HG02870 (cell line): Measurements from ENCODE around the gene DRD2.
"Not testable (repeated sequence)": the region's sequence is repeated elsewhere in the genome, so short reads cannot be mapped to it uniquely, and the experiment has no call there.

ENCODE experiments used
- ATAC-seq: cut with Tn5 transposase; IDR thresholded peaks from one replicate; pipeline ENCODE4 v1.9.1; 2021; ENCODE audit warnings: mild to moderate bottlenecking, moderate library complexity; ENCODE audit not compliant: unreplicated experiment

The DRD2 gene

DNA sequence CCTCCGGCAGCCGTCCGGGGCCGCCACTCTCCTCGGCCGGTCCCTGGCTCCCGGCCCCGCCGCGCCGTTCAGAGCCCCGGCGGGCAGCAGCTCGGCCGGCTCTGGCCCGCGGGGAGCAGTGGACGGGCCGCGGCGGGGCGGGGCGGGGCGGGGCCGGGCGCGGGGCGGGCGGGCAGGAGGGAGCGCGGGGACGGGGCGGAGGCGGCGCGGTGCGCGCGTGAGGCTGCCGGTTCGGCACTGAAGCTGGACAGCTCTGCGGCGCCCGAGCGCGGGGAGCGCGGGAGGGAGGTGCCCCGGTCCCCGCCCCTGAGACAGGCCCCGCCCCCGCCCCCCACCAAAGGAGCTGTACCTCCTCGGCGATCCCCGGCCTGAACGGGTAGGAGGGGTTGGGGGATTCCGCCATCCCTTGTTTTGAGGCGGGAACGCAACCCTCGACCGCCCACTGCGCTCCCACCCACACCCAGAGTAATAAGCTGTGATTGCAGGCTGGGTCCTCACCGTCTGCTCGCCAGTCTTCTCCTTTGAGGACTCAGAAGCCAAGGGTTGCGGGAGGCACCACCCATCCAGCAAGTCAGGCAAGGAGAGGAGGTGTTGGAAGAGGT is at the start of gene DRD2:
TSS of gene DRD2 (minus strand) at position 239 of the 602 bp plus-strand sequence. CDS start 50,747 bp downstream, outside the sequence.
- ATAC-seq, result no peak

DNA sequence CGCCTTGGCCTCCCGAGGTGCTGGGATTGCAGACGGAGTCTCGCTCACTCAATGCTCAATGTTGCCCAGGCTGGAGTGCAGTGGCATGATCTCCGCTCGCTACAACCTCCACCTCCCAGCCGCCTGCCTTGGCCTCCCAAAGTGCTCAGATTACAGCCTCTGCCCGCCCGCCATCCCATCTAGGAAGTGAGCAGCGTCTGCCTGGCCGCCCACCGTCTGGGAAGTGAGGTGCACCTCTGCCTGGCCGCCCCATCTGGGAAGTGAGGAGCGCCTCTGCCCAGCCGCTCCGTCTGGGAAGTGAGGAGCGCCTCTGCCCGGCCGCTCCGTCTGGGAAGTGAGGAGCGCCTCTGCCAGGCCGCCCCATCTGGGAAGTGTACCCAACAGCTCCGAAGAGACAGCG is 48.7 kb upstream of the DRD2 start:
- ATAC-seq, result not testable (repeated sequence)

DNA sequence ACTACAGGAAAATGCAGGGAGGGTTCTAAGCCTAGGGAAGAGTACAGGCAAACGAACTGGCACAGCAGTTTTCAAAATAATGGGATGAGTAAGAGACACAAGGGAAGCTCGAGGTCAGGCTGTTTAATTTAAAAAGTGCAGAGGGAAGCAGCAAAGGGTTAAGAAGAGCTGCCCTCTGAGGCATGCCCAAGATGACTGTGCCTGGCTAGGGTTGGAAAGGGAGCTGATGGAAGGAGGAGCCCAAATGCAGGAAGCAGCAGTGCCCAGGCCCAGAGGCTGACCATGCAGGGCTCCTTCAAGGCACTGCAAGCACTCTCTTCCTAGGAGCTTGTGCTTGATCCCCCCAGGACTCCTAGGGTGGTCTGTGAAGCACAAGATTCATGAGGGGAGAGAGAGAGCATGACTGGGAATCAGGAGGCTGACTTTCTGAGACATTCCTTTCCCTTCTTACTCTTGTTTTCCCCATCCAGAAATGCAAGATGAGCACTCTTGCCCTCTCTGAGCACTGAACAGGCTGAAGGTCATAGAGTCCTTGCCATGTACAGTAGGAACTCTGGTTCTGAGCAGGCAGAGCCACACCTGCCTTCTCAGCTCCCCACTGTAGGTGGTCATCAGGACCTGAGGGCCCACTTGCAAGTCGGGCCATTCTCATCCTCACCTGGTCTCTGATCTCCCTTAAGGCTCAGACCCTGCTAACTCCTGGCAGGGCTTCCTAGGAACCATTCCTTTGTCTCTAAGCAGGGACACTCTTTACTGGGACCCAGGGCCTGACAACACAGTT is 46.7 kb upstream of the DRD2 start:
- ATAC-seq, result no peak

DNA sequence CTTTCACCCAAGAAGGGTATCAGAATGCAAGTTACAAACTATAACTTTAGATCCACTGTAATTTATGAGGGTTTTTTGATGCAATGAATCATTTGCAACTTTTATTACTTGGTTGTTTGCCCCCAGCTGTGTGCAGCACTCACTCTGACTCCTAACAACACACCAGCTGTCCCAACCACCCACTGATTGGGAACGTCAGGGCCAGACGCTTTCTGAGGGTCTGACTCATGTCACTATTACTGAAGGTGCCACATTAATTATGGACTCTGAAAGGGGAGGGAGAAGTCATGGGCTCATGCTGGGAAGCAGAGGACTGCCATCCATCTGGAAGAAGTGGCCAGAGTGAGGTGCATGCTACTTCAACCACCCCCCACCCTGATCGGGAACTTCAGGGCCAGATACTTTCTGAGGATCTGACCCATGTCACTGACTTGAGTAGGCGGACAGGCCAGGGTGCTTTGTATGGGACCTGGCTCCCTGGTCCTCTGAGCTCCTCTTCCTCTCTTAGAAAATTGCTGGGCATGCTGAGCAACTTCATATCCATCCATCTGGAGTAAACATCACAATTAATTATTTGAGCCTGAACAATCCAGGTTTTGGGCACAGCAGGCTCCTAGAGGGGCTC is 44.9 kb upstream of the DRD2 start:
- ATAC-seq, result no peak

DNA sequence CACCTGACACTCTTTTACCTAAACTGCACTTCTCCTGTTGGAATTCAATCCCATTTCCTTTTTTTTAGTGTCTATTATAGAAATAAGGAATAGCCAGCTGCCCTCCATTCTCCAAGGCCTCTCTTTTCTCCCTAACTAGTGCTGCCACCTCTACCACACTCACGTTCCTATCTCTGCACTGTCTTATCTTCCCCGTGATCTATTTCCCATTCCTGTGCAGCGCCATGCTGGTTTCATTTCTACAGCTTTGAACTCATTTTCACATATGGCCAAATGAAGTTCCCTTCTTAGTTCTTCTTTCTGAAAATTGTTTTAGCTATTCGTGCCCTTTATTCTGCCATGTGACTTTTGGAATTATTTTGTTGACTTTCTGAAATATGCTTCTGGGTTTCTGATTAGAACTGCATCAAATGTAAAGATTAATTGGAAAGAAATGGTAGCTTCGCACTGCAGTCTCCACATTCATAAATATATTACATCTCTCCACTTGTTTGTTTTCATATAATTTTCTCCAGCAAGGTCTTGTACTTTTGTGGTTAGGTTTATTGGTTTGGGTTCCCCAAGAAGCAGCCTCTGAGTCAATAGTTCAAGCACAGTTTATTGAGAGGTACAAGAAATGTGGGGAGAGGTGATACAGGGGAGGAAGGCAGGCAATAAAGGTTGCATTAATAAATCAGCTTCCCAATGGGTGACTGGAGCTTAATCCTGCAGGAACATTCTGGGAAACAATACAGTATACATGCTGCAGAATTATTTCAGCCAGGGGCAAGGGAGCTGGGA is 43.7 kb upstream of the DRD2 start:
- no peak for ATAC-seq

DNA sequence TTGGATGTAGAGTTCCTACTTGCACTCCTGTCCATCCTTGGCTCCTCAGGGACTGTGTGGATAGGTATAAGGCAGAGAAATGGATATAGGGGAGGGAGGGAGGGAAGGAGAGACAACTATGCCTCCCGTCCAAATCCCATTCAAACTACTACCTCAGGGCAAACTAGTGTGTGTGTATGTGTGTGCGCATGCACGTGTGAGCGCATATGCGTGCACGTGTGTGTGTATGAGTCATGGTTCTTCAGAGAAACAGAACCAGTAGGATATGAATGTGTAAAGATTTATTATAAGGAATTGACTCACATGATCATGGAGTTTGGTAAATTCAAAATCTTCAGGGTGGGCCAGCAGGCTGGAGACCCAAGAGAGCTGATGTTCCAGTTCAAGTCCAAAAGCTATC is 42.2 kb upstream of the DRD2 start:
- no peak for ATAC-seq

DNA sequence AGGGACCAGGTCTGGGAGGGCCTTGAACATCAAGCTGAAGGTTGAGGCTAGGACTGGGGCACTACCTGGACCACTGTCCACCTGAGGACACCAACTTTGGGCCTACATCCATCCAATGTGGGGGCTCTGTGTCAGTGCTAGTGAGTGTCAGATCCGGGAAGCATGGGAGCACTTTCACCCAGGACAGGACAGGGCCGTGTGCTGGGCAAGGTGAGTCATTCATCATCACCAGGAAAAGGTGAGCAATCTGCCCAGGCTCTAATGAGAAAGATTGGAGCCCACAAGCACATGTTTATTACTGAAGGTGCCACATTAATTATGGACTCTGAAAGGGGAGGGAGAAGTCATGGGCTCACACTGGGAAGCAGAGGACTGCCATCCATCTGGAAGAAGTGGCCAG is 39.7 kb upstream of the DRD2 start:
- ATAC-seq, result no peak

DNA sequence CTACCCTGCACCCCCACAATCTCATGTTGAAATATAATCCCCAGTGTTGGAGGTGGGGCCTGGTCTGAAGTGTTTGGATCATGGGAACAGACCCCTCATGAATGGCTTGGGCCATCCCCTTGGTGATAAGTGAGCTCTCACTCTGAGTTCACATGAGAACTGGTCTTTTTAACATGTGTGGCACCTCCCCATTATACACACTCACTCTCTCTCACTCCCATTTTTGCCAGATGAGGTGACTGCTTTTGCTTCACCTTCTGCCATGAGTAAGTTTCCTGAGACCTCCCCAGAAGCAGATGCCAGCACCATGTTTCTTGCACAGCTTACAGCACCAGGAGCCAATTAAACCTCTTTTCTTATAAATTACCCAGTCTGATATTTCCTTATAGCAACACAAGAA is 32.1 kb upstream of the DRD2 start:
- ATAC-seq, result no peak

DNA sequence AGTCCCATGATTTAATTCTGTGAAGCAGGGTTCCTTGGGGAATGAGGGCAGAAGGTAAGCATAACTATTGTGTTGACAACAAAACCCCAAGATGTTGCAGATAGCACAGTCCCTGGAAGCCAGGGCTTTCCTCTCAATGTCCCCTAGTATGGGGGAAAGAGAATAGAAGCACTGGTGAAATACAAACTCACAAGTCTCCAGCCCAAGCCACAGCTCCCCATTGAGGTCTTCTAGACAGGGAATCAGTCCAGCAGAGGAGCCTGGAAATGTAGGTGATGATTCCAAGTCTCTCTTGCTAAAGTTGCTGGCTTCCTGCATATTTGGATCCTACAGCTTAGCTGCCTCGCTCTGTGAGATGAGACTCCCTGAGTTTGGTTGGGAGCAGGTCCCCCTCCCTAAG is 31.7 kb upstream of the DRD2 start:
- ATAC-seq, result no peak

DNA sequence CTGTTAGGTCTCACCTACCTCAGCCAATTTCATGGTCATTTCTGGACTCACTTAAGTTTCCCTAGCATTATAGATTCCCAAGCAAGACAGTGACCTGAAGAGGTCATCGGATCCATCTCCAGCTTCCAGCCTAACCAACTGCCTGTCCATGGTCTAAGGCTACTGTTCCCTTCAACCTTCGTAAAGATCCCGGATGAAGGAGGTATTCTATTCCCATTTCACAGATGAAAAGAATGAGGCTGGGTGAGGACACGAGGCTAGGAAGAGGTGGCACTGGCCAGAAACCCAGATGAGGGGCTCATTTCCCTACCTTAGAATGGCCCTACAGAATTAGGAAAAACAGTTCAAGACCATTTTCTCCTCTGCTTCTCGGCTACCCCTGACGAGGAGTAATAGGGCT is 31.3 kb upstream of the DRD2 start:
- no peak for ATAC-seq

DNA sequence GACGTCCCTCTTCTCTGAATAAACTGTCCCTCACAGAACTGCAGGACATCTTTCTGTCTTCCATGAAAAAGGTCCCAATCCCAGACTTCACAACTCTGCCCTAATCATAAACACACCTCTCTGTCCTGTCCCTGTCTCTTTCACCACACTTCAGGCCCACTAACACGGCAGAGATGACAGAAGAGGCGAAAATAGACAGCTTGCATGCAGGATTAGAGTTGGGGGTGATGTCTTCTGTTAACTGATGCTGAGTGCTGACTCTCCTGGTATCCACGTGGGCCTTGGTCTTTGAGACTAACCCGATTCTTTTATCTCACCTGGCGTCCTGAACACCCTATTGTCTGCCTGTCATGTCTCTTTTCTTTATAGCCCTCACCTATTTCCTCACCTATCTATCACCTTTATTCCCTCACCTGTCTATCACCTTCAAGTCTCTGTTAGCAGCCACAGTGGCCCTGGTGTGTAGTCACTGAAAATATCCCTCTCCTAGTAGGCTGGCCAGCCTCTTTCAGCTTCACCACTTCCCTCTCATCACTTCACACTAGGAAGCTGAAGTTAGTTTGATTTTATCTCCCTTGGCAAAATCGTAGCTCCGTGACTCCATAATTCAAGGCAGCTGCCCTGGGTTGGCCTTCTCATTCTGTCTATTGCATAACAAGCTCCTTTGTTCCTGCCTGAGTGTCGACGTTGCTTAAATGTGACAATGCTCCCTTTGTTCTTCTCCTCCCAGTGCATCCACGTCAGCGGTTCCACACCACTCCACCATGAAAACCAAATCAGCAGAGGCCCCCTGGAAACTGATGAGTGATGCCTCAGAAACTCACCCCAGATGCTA is 30.6 kb upstream of the DRD2 start:
- no peak for ATAC-seq

DNA sequence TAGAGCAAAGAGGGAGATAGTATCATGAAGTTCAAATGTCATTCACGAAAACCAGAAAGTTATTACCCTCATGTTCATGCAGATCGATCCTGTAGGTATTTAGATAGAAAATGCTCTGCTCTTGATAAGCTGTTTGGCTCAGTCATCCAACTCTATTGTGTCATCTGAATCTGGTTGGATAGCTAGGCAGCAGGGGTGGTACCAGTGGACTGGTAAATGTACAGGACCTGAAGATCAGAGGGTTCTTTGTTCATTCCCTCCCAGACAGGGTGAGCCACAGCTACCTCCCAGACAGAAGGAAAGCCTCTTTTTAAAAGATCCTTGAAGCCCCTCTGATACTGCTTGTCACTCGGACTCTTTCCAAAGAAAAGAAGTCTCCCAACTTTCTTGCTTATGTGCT is 29.8 kb upstream of the DRD2 start:
- ATAC-seq, result no peak

DNA sequence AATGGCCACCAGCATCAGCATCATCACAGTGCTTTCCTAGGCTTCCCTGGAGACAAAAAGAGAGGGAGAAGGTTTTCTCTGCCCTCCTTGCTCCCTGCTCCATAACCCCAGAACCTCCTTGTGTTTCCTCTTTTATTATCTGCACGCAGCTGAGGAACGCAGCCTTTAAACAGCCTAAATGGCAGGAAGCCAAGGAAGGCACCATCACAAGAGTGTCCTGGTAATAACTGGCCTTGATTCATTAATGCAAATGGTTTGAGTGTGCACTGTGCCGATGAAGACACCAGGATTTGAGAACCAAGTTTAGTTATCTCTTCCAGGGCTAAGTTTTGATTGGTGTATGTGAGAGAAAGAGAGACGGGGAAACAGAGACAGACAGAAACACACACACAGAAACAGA is 29.4 kb upstream of the DRD2 start:
- no peak for ATAC-seq

DNA sequence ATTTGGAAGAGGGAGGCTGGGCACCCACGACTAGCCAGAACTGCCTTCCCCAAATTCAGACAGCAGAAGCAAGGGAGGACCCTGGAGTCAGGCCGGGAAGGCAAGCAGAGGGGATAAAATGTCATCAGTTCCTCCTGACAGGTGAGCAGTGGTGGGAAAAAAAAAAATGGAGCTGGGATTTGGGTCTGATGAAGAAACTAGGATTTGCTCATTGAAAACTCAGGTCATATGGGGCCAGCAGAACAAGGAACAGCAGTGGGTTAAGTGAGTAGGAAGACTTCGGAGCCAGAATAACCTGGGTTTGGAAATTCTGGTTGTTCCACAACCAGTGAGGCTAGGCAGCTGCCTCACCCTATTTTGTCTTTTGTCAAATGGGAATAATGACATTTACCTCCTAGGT is 28.9 kb upstream of the DRD2 start:
- ATAC-seq, result no peak

DNA sequence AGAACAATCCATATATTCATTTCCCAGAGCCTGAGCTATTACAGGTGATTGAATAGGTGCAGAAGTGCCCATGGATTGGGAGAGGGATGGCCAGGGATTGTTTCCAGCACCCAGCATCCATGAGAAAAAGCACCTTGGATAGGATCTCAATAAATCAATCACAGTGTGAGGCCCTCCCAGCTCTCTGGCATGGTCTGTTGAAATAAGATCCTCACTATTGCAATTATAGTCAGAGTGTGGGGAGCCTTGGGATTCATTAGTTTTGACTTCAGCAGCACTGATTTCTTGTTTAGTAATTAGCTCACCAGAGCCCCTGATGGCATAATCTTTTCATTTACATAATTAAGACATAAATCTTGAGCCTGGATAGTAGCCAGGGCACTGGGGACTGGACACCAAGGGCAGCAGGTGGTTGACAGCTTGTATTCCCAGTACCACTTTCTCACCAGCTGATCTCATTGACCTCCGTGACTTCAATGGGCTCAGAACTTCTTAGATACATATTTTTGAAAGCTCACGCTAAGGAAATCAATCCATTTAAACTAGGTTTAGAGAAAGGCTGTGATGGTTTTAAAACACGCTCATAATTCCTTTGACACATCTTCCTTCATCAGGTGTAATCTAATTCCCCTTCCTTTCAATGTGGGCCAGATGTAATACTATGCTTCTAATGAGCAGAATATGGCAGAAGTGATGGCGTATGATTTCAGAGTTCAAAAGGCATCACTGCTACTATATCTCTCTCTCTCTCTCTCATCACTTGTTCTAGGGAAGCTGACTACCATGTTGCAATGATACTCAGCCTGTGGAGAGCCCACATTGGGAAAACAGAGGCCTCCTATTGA is 22.1 kb upstream of the DRD2 start:
- no peak for ATAC-seq

DNA sequence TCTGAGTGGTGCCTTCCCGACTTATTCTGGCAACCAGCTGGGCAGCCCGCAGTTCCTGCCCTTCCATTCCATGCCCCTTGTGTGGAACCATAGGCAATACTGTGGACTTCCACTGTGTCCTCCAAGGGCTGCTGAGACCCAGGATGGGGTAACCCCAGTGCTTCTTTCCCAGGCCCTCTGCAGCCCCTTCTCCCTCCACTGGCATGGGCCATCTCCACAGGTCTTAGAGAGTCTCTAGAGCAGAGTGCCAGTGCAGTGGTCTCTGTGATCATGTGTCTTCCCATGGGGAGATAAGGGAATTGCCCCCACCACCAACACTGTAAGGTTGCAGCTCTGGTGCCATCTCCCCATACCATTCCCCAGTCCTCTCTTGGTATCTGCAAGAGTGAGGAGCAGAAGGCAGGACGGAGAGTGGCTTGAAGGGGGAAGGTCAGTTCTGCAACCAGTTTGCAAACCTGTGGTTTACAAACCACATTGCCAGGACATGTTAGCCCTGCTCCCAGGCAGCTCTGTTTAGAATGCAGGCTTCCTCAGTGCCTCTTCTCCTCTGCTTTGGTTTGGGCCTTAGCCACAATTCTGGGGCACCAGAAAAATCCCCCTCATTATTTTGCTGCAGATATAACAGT is 20.9 kb upstream of the DRD2 start:
- ATAC-seq, result no peak

DNA sequence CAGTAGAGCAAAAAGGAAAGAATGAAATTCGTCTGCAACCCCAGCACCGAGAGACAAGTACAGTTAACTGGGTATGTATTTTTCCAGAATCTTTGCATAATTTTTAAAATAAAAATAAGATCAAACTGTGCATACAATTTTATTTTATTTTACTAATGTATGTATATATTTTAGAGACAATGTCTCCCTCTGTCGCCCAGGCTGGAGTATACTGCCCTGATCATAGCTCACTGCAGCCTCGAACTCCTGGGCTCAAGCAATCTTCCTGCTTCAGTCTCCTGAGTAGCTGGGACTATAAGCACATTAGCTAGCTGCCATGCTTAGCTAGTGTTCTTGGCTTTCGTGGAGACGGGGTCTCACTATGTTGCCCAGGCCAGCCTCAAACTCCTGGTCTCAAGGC is 18.8 kb upstream of the DRD2 start:
- no peak for ATAC-seq

DNA sequence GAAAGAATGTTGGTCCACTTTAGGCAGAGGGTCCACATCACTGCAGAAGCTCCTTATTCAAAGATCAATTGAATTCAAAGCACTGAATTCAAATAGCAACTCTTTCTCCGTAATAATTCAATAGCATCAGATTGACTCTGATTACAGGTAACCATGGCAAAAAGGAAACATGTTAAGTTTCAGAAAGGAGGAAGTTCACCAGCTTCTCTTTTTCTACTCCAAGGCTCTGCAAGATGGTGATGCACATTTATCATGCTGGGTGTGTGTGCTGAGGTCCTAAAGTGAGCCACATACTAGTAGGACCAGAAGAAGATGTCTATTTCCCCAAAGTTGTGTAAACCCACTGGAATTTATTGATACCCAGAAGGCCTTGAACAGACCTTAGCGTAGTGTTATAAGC is 18.0 kb upstream of the DRD2 start:
- no peak for ATAC-seq

DNA sequence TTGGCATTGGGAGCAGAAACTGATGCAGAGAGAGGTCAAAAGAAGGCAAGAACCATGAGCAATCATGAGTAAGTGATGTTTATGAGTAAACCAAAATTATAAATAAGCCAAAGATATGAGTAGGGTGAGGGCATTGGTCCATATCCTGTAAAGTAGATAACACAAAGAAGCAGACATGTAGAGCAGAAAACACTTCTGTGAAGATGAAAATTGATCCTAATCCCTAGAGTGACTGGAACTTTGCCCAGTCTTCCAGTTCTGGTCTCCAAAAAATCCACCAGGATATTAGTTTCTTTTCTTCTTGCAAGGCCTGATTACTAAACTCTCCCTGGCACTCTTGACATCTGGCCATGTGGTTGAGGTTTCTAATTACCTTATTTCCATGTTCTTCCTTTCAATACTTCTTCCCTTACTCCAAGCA is 13.7 kb upstream of the DRD2 start:
- ATAC-seq, result no peak
